Central memory CD8-positive, alpha-beta T cell (primary cell): ENCODE results near the gene WNT3.
"Not testable (repeated sequence)": the region's sequence is repeated elsewhere in the genome, so short reads cannot be mapped to it uniquely, and the experiment has no call there.

Source experiments
- ATAC-seq: fragments of 150-1000 bp; cut with Tn5 transposase; replicated peaks from 2 replicates; pipeline ENCODE4 v1.10.0; 2022; ENCODE audit warnings: mild to moderate bottlenecking, moderate FRiP score, moderate number of reproducible peaks; ENCODE audit not compliant: poor library complexity, severe bottlenecking; ENCODE audit errors: extremely low read depth
- DNase-seq, 2 donors: peaks; one replicate each; pipeline ENCODE4 v3.0.0; 2021; ENCODE audit warnings: low spot score in 2 of 2
- H3K27ac Mint-ChIP-seq: one replicate; pipeline ENCODE4 v1.8.0; 2022; ENCODE audit warnings: low read depth, mild to moderate bottlenecking, moderate library complexity, mixed read lengths
- H3K27me3 Mint-ChIP-seq: one replicate; pipeline ENCODE4 v1.8.0; 2022; ENCODE audit warnings: mixed read lengths
- H3K36me3 Mint-ChIP-seq: one replicate; pipeline ENCODE4 v1.8.0; 2022; ENCODE audit warnings: mild to moderate bottlenecking, moderate library complexity, mixed read lengths; ENCODE audit not compliant: insufficient read depth
- H3K4me1 Mint-ChIP-seq: one replicate; pipeline ENCODE4 v1.8.0; 2022; ENCODE audit warnings: mixed read lengths
- H3K4me3 Mint-ChIP-seq: one replicate; pipeline ENCODE4 v1.8.0; 2022; ENCODE audit warnings: mild to moderate bottlenecking, moderate library complexity, mixed read lengths
- H3K9me3 Mint-ChIP-seq: one replicate; pipeline ENCODE4 v1.8.0; 2022; ENCODE audit warnings: mixed read lengths

WNT3 gene

GRCh38 chr17:46759141-46759540 is 59.4 kb downstream of the WNT3 start:
- Mint-ChIP-seq H3K27ac (no peak overlapping the region), H3K27me3 (no peaks in the 10 kb centered on the region), H3K9me3 (no peaks in the 10 kb centered on the region), H3K4me1 (no peaks in the 10 kb centered on the region), H3K36me3 (peaks cover 29% of the 10 kb centered on the region), H3K4me3 (no peak overlapping the region)
- no peak for DNase-seq
- no peak for ATAC-seq

GRCh38 chr17:46758614-46759013 is 59.9 kb downstream of the WNT3 start:
- H3K4me1 Mint-ChIP-seq: no peaks in the 10 kb centered on the region
- no peak for DNase-seq
- H3K27ac Mint-ChIP-seq: no peak overlapping the region
- H3K9me3 Mint-ChIP-seq: no peaks in the 10 kb centered on the region
- no peak for ATAC-seq
- no peak overlapping the region for H3K4me3 Mint-ChIP-seq
- peaks cover 31% of the 10 kb centered on the region for H3K36me3 Mint-ChIP-seq
- H3K27me3 Mint-ChIP-seq: no peaks in the 10 kb centered on the region

GRCh38 chr17:46757588-46757987 is 60.9 kb downstream of the WNT3 start:
- DNase-seq, H3K9me3 Mint-ChIP-seq, ATAC-seq, H3K27ac Mint-ChIP-seq, H3K4me1 Mint-ChIP-seq, H3K4me3 Mint-ChIP-seq, H3K27me3 Mint-ChIP-seq: not testable (repeated sequence)
- H3K36me3 Mint-ChIP-seq: peaks cover 36% of the 10 kb centered on the region

- DNase-seq (no peak), ATAC-seq (no peak)
- Mint-ChIP-seq H3K4me1 (no peaks in the 10 kb centered on the region), H3K27me3 (no peaks in the 10 kb centered on the region), H3K9me3 (no peaks in the 10 kb centered on the region), H3K27ac (no peak overlapping the region), H3K4me3 (no peak overlapping the region), H3K36me3 (peaks cover 38% of the 10 kb centered on the region)
These were observed 61.6 kb downstream of the WNT3 start for GRCh38 chr17:46756861-46757260.

- DNase-seq (no peak), ATAC-seq (no peak)
- Mint-ChIP-seq H3K27me3 (no peaks in the 10 kb centered on the region), H3K4me3 (no peak overlapping the region), H3K27ac (no peak overlapping the region), H3K4me1 (no peaks in the 10 kb centered on the region), H3K9me3 (no peaks in the 10 kb centered on the region), H3K36me3 (peaks cover 43% of the 10 kb centered on the region)
These were observed 62.3 kb downstream of the WNT3 start for GRCh38 chr17:46756081-46756735.

- Mint-ChIP-seq H3K27me3 (no peaks in the 10 kb centered on the region), H3K36me3 (peaks cover 49% of the 10 kb centered on the region), H3K4me1 (no peaks in the 10 kb centered on the region), H3K9me3 (no peaks in the 10 kb centered on the region), H3K4me3 (no peak overlapping the region), H3K27ac (no peak overlapping the region)
- DNase-seq (no peak), ATAC-seq (no peak)
These were observed 64.7 kb downstream of the WNT3 start for GRCh38 chr17:46753776-46754175.

GRCh38 chr17:46751425-46751824 is 67.1 kb downstream of the WNT3 start:
- H3K4me1 Mint-ChIP-seq: no peaks in the 10 kb centered on the region
- ATAC-seq (no peak), DNase-seq (no peak)
- no peak overlapping the region for H3K27ac Mint-ChIP-seq
- no peaks in the 10 kb centered on the region for H3K9me3 Mint-ChIP-seq
- H3K27me3 Mint-ChIP-seq: no peaks in the 10 kb centered on the region
- peaks cover 47% of the 10 kb centered on the region for H3K36me3 Mint-ChIP-seq
- H3K4me3 Mint-ChIP-seq: no peak overlapping the region

- H3K4me3 Mint-ChIP-seq: no peak overlapping the region
- H3K9me3 Mint-ChIP-seq: no peaks in the 10 kb centered on the region
- peaks cover 19% of the 10 kb centered on the region for H3K36me3 Mint-ChIP-seq
- ATAC-seq (no peak), DNase-seq (no peak)
- H3K27me3 Mint-ChIP-seq: no peaks in the 10 kb centered on the region
- no peaks in the 10 kb centered on the region for H3K4me1 Mint-ChIP-seq
- no peak overlapping the region for H3K27ac Mint-ChIP-seq
These were observed 73.1 kb downstream of the WNT3 start for GRCh38 chr17:46745376-46745775.

- no peak for ATAC-seq
- Mint-ChIP-seq H3K36me3 (peaks cover 16% of the 10 kb centered on the region), H3K9me3 (no peaks in the 10 kb centered on the region), H3K4me3 (no peak overlapping the region), H3K27me3 (no peaks in the 10 kb centered on the region), H3K4me1 (no peaks in the 10 kb centered on the region), H3K27ac (no peak overlapping the region)
- no peak for DNase-seq
These were observed 74.1 kb downstream of the WNT3 start for GRCh38 chr17:46744441-46744840.

- Mint-ChIP-seq H3K4me3 (no peak overlapping the region), H3K4me1 (no peaks in the 10 kb centered on the region), H3K36me3 (peaks cover 13% of the 10 kb centered on the region), H3K27ac (no peak overlapping the region), H3K27me3 (no peaks in the 10 kb centered on the region), H3K9me3 (no peaks in the 10 kb centered on the region)
- DNase-seq: no peak
- ATAC-seq: no peak
These were observed 75.8 kb downstream of the WNT3 start for GRCh38 chr17:46742565-46743270.

GRCh38 chr17:46741122-46741730 is 77.3 kb downstream of the WNT3 start:
- DNase-seq (no peak), ATAC-seq (no peak)
- Mint-ChIP-seq H3K36me3 (peaks cover 14% of the 10 kb centered on the region), H3K27me3 (no peaks in the 10 kb centered on the region), H3K9me3 (no peaks in the 10 kb centered on the region), H3K27ac (no peak overlapping the region), H3K4me3 (no peak overlapping the region), H3K4me1 (no peaks in the 10 kb centered on the region)

GRCh38 chr17:46739982-46740381 is 78.5 kb downstream of the WNT3 start:
- ATAC-seq (no peak), DNase-seq (no peak)
- H3K4me3 Mint-ChIP-seq: no peak overlapping the region
- H3K9me3 Mint-ChIP-seq: no peaks in the 10 kb centered on the region
- no peaks in the 10 kb centered on the region for H3K4me1 Mint-ChIP-seq
- no peak overlapping the region for H3K27ac Mint-ChIP-seq
- H3K36me3 Mint-ChIP-seq: peaks cover 15% of the 10 kb centered on the region
- no peaks in the 10 kb centered on the region for H3K27me3 Mint-ChIP-seq

- Mint-ChIP-seq H3K9me3 (no peaks in the 10 kb centered on the region), H3K27ac (no peak overlapping the region), H3K36me3 (peaks cover 15% of the 10 kb centered on the region), H3K4me3 (no peak overlapping the region), H3K27me3 (no peaks in the 10 kb centered on the region), H3K4me1 (no peaks in the 10 kb centered on the region)
- ATAC-seq: no peak
- no peak for DNase-seq
These were observed 79.9 kb downstream of the WNT3 start for GRCh38 chr17:46738544-46738943.
